ENCODE data around the gene DLX5.

Gene DLX5

GRCh38 chr7:96989859-96990317 lies 34.7 kb downstream of the DLX5 start:
- FAIRE-seq: no peak

- no peak for FAIRE-seq
These were observed 35.3 kb downstream of the DLX5 start for GRCh38 chr7:96989241-96989858.

- no peak for FAIRE-seq
These were observed 36.9 kb downstream of the DLX5 start for GRCh38 chr7:96987719-96988118.

DNA sequence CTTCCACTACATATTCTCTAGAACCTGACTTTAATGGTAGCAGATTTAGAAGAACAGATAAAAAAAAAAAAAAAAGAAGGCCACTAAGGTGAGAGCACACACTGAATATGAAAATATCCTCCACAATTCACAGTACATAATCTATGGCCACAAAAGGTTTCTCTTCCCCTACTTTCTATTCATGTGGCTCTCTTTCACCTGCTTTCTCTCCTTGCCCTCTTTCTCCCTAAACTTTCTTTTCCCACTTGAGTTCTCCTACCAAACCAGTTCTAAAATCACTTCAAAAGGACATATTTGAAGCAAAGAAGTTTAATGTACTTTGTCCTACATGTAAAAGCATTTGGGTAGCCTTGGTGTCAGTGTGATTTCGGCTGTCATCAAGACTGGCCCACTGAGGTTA lies 37.7 kb downstream of the DLX5 start:
- no peak for FAIRE-seq

GRCh38 chr7:96985992-96986391 lies 38.6 kb downstream of the DLX5 start:
- FAIRE-seq: no peak

- FAIRE-seq: no peak
These were observed 42.0 kb downstream of the DLX5 start for GRCh38 chr7:96982586-96982985.

- no peak for FAIRE-seq
These were observed 44.9 kb downstream of the DLX5 start for GRCh38 chr7:96979551-96980276.

DNA sequence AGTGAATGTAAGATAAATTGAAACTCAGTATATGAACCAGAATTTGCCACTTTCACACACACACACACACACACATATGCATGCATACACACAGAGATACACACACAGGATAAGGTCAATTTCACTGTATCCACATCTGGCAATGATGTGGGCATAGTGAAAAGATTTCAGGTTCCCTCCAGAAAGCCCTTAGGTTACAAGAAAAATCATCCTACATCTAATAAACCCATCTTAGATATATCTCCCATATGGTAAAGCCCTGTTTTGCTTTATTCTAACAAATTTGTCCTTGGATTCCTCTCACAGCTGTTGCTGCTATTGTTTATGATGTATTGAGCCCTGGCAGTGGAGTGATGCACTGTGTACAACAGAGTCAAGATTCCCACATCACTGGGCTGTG lies 47.2 kb downstream of the DLX5 start:
- FAIRE-seq: no peak

- no peak for FAIRE-seq
These were observed 48.5 kb downstream of the DLX5 start for GRCh38 chr7:96976106-96976505.

GRCh38 chr7:96973986-96974385 lies 50.6 kb downstream of the DLX5 start:
- FAIRE-seq: no peak

GRCh38 chr7:96970739-96971138 lies 53.9 kb downstream of the DLX5 start:
- no peak for FAIRE-seq
